Posterior cingulate gyrus (tissue), 11 donors: ENCODE measurements around the gene CHERP.
"Not testable (repeated sequence)": the region's sequence is repeated elsewhere in the genome, so short reads cannot be mapped to it uniquely, and the experiment has no call there.

ENCODE experiments used
- DNase-seq, 10 donors: peaks; one replicate each; pipeline versions ENCODE4 v3.0.0 to v3.0.0-alpha.2; 2020 to 2021; ENCODE audit warnings: mixed read lengths in 3 of 10
- intact Hi-C: fragments of 100-400 bp; cut with DNase I; formaldehyde crosslinking; loops from one replicate; pipeline ENCODE4 v1.15.1; 2023

The CHERP gene

GRCh38 chr19:16495982-16496612 lies 46.1 kb downstream of the CHERP start, which contains the start of the genes C19orf44 and CALR3:
C19orf44 (plus strand) TSS chr19:16496394; CDS start chr19:16500793, 4,399 bp downstream.
CALR3 (minus strand) TSS chr19:16496167; CDS start chr19:16496129, 38 bp downstream.
- peak; percentile 97 to 100 (median 99) for DNase-seq
- intact Hi-C loops = loop anchor here (5.0 kb wide), 1 partner anchor 46 kb away; the partner anchor contains the start of gene CHERP

- intact Hi-C loops = not testable (repeated sequence)
- peak in 1 of 10 donors; percentile 4 for DNase-seq
These were observed 55.8 kb downstream of the CHERP start for GRCh38 chr19:16486476-16486875.

- intact Hi-C loops = no loop called here
These were observed 59.5 kb downstream of the CHERP start for GRCh38 chr19:16482745-16483144.

GRCh38 chr19:16477311-16477710 lies 64.9 kb downstream of the CHERP start:
- no peak for DNase-seq
- intact Hi-C loops = no loop called here

More at GRCh38 chr19:16482745-16483144, 59.5 kb downstream of the CHERP start:
- DNase-seq = no peak

- intact Hi-C loops = no loop called here
- DNase-seq = no peak
These were observed 65.8 kb downstream of the CHERP start for GRCh38 chr19:16476401-16476800.

GRCh38 chr19:16473875-16474392 lies 68.3 kb downstream of the CHERP start:
- intact Hi-C loops = no loop called here

GRCh38 chr19:16472992-16473391 lies 69.2 kb downstream of the CHERP start:
- no peak for DNase-seq
- intact Hi-C loops = no loop called here

More at GRCh38 chr19:16473875-16474392, 68.3 kb downstream of the CHERP start:
- no peak for DNase-seq

- DNase-seq, intact Hi-C loops: not testable (repeated sequence)
These were observed 69.7 kb downstream of the CHERP start for GRCh38 chr19:16472559-16472899.

GRCh38 chr19:16470911-16471811 lies 71.1 kb downstream of the CHERP start:
- peak in 6 of 10 donors; percentile 19 to 88 (median 52) for DNase-seq
- intact Hi-C loops = no loop called here

GRCh38 chr19:16470541-16470910 lies 71.7 kb downstream of the CHERP start:
- intact Hi-C loops = no loop called here
- no peak for DNase-seq
